ENCODE data around the gene CYTH3. TPM values are rescaled to one million over a fixed set of nuclear protein-coding genes. Genes with fewer than 3 reads are reported as not detected.

The CYTH3 gene
- total RNA-seq, 1 donor from 2014 or later = 23.2 TPM

- peak; percentile 93 for DNase-seq
Observed at GRCh38 chr7:6258440-6259182, 13.8 kb downstream of the CYTH3 start.

GRCh38 chr7:6257675-6258074, 14.7 kb downstream of the CYTH3 start:
- no peak for DNase-seq

- peak; percentile 80 for DNase-seq
Observed at GRCh38 chr7:6256677-6257535, 15.5 kb downstream of the CYTH3 start.

- DNase-seq = no peak
Observed at GRCh38 chr7:6256109-6256483, 16.3 kb downstream of the CYTH3 start.

- DNase-seq = no peak
Observed at GRCh38 chr7:6254866-6255265, 17.6 kb downstream of the CYTH3 start.

GRCh38 chr7:6252748-6253147, 19.7 kb downstream of the CYTH3 start:
- no peak for DNase-seq

GRCh38 chr7:6252341-6252746, 20.1 kb downstream of the CYTH3 start:
- DNase-seq = peak; percentile 76

- peak; percentile 54 for DNase-seq
Observed at GRCh38 chr7:6251653-6252052, 20.8 kb downstream of the CYTH3 start.

GRCh38 chr7:6250364-6250833, 22.0 kb downstream of the CYTH3 start:
- no peak for DNase-seq

GRCh38 chr7:6249043-6249442, 23.4 kb downstream of the CYTH3 start:
- DNase-seq = no peak

- DNase-seq = no peak
Observed at GRCh38 chr7:6248581-6248980, 23.8 kb downstream of the CYTH3 start.

GRCh38 chr7:6246251-6246917, 26.0 kb downstream of the CYTH3 start:
- peak; percentile 66 for DNase-seq

- no peak for DNase-seq
Observed at GRCh38 chr7:6244021-6244420, 28.4 kb downstream of the CYTH3 start.

- DNase-seq = no peak
Observed at GRCh38 chr7:6243168-6243567, 29.3 kb downstream of the CYTH3 start.

GRCh38 chr7:6242561-6242960, 29.9 kb downstream of the CYTH3 start:
- no peak for DNase-seq

- DNase-seq = no peak
Observed at GRCh38 chr7:6241607-6241973, 30.8 kb downstream of the CYTH3 start.

GRCh38 chr7:6238309-6238925, 34.0 kb downstream of the CYTH3 start:
- DNase-seq = no peak

GRCh38 chr7:6237730-6238129, 34.7 kb downstream of the CYTH3 start:
- DNase-seq = no peak

GRCh38 chr7:6237011-6237410, 35.4 kb downstream of the CYTH3 start:
- no peak for DNase-seq

GRCh38 chr7:6235029-6235871, 37.2 kb downstream of the CYTH3 start:
- DNase-seq = no peak

- no peak for DNase-seq
Observed at GRCh38 chr7:6234384-6234783, 38.0 kb downstream of the CYTH3 start.

- DNase-seq = no peak
Observed at GRCh38 chr7:6232534-6232933, 39.9 kb downstream of the CYTH3 start.

Measured in skin of body (tissue), 2 donors.